HG03095 (cell line): ENCODE results near the gene SLC4A3.
"Not testable (repeated sequence)": the region's sequence is repeated elsewhere in the genome, so short reads cannot be mapped to it uniquely, and the experiment has no call there.

ENCODE experiments used
- ATAC-seq: cut with Tn5 transposase; IDR thresholded peaks from one replicate; pipeline ENCODE4 v1.9.1; 2021; ENCODE audit warnings: moderate library complexity; ENCODE audit not compliant: unreplicated experiment

SLC4A3 gene

DNA sequence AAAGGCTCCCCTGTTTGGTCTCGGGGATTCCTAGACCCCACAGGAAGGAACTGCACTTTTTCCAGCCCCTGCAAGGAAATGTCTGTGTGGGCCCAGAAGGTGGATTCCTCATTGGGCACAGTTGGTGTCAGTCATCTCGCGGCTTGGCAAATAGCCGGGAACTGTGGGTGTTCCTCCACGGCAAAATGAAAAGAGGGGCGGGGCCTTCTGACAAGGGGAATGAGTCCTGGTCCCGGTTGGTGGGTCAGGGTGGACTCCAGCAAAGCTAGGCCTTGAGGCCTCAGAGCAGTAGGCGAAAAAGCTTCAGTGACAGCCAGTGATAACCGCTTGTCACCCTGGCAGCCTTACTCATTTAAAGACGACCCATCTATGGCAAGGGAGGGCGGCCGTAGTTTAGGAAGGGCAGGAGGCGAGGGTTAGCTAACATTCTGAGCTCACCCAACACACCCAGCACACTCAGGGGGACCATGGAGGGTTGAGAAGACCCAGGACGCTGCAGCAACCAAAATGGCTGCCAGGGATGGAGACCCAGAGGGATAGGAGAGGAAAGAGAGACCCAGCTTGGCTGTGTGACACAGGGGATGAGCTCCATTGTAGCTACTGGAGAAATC lies 16.5 kb downstream of the SLC4A3 start:
- ATAC-seq: no peak

DNA sequence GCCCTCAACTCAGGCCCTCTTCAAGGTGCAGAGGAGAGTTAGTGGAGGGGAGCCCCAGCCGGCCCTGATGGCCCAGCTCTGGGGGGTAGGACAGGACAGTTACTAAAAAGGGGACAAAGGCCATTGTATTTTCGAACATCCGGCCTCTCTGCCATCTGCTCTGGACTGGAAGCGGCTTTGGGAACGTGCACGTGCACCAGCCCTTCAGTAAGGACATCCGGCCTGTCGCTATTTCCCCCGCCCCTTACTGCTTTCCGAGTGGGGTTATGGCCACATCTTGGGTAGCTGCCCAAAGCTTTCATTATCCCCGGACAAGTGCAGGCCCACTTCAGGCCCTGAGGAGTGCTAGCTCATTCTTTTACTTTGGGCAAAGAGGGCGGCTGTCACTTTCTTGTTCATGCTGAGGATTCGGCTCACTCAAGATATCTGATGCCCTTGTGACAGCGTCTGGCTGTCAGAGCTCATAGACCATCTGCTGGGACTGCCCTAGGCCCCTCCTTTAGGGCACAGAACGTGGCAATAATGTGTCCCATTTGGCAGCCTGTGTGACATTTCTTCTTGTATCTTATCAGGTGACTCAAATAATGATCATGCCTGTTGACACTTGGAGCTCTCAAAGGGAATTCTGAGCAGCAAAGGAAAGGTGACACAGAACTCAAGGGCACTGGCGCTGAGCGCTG lies 17.5 kb downstream of the SLC4A3 start:
- ATAC-seq: no peak

GRCh38 chr2:219645631-219646527 lies 18.4 kb downstream of the SLC4A3 start:
- ATAC-seq: no peak

DNA sequence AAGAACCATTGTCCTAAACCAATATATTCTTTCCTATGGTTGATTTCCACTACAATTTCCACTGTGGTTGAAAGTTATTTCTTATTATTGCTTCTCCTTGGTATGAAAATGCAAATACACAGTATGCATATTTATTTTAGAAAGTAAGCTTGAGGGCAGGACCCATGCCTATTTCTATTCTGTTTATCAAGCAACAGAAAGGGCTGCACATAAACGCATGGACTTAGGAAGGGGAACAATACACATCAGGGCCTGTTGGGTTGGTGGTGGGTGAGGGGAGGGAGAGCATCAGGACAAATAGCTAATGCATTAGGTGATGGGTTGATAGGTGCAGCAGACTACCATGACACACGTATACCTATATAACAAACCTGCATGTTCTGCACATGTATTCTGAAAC lies 20.7 kb downstream of the SLC4A3 start:
- no peak for ATAC-seq

GRCh38 chr2:219648963-219649362 lies 21.5 kb downstream of the SLC4A3 start:
- no peak for ATAC-seq

- no peak for ATAC-seq
Observed at GRCh38 chr2:219650426-219651248, 23.2 kb downstream of the SLC4A3 start.

DNA sequence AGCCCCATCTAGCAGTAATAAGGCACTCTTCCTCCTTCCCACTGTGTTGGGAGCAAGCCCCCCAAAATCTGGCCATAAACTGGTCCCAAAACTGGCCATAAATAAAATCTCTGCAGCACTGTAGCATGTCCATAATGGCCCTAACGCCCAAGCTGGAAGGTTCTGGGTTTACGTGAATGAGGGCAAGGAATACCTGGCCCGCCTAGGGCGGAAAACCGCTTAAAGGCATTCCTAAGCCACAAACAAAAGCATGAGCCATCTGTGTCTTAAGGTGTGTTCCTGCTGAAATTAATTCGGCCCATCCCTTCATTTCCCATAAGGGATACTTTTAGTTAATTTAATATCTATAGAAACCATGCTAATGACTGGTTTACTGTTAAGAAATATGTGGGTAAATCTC lies 24.2 kb downstream of the SLC4A3 start:
- ATAC-seq: not testable (repeated sequence)

- no peak for ATAC-seq
Observed at GRCh38 chr2:219656526-219656925, 29.1 kb downstream of the SLC4A3 start.

GRCh38 chr2:219658196-219658846 lies 30.9 kb downstream of the SLC4A3 start:
- no peak for ATAC-seq

GRCh38 chr2:219658874-219659273 lies 31.4 kb downstream of the SLC4A3 start:
- ATAC-seq: no peak

GRCh38 chr2:219661197-219661954 lies 33.9 kb downstream of the SLC4A3 start:
- ATAC-seq: peak; percentile 94

GRCh38 chr2:219661955-219662395 lies 34.5 kb downstream of the SLC4A3 start:
- ATAC-seq: peak; percentile 21

DNA sequence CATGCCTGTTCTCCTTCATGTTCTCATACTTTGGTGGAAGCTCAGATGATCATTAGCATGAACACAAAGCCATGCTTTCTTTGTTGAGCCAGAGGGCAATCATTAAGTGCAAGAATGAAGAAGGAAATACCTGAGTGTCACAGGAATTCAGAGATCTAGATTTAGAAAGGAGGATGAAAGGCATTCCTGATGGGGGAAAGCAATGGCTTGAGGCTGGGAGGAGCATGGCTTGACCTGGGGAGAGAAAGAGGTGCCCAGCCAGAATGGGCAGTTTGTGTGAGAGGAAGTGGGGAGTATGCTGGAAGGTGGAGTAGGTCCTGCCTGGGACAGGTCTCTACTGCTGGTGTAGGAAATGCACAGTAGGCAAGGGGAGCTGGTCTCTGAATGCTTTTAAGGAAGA lies 35.1 kb downstream of the SLC4A3 start:
- ATAC-seq: no peak

DNA sequence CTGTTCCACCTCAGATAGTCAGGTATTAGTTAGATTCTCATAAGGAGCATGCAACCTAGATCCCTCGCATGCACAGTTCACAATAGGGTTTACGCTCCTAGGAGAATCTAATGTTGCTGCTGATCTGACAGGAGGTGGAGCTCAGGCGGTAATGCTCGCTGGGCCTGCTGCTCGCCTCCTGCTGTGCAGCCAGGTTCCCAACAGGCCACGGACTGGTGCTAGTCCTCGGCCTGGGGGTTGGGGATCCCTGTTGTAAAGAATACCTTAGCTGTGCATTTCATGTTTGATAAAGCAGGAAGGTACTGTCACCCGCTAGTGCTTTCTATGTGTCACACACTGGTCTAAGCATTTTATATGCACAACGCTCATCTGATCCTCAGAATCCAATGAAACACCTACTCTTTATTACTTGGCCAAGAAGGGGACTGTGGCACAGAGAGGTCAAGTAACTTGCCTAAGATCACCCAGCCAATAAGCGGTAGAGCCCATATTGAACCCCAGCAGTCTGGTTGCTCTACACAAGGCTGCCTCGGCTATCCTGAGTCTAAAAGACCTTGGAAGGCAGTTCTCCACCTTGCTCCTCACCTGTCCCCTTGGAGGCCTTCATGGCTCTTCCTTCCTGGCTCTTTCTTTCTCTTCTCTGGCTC lies 35.8 kb downstream of the SLC4A3 start:
- ATAC-seq: no peak

DNA sequence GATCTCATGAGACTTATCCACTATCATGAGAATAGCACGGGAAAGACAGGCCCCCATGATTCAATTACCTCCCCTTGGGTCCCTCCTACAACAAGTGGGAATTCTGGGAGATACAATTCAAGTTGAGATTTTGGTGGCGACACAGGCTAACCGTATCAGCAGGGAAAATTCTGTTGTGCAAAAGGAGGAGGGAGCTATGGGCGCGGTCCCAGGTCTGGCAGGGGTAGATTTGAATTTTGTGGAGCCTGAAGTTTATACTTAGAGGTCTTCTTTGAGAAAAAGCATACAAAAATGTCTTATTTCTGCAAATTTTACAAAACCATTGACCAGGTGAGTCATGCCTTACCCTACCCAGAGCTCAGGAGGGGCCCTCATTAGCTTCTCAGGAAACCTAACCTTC lies 36.6 kb downstream of the SLC4A3 start:
- no peak for ATAC-seq

- ATAC-seq: no peak
Observed at GRCh38 chr2:219664944-219665343, 37.5 kb downstream of the SLC4A3 start.

GRCh38 chr2:219665926-219666325 lies 38.5 kb downstream of the SLC4A3 start:
- ATAC-seq: no peak

DNA sequence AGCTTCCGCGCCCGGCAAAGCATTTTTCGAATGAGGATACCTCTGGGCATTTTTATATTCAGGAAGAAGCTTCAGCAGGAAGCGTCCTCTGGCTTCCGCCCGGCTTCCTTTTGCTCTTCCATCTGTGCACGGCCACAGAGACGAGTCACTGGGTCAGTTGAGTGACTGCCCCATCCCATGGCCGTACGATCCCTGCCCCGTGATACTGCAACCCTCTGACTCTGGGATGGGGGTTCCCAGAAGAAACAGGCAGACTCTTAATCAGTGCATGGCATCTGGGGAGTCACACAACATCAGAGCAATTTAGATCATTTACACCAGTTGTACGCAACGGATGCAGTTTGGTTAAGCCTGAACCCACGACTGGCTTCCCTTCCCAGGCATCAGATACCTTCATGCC lies 40.9 kb downstream of the SLC4A3 start:
- no peak for ATAC-seq

DNA sequence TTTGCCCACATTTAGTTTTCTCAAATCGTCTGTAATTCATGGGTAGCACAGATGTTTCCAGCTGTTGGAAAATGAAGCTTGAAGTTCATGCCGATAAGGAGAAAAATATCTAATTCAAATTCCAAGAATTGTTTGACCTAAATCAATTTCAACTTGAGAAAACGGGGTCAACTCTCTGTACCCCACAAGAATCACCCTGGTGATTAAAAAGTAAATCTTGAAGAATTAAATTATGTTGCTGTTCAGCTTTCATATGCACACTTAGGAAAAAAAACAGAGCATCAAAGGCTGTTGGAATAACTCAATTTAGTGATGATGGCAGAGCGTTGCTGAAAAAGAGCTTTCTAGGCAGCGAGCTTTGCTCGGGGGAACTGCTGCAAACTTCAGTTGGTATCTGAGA lies 43.0 kb downstream of the SLC4A3 start:
- ATAC-seq: no peak
